ENCODE results near the gene OTOS.
A peak's percentile ranks its signal among the peaks of the same experiment; 100 is the strongest.

The OTOS gene

GRCh38 chr2:240153418-240153817 is 13.0 kb upstream of the OTOS start:
- no peak overlapping the region for H3K4me3 ChIP-seq (ENCODE audit: low read depth, low read length)
- DNase-seq (ENCODE audit: low read depth), result no peak

DNA sequence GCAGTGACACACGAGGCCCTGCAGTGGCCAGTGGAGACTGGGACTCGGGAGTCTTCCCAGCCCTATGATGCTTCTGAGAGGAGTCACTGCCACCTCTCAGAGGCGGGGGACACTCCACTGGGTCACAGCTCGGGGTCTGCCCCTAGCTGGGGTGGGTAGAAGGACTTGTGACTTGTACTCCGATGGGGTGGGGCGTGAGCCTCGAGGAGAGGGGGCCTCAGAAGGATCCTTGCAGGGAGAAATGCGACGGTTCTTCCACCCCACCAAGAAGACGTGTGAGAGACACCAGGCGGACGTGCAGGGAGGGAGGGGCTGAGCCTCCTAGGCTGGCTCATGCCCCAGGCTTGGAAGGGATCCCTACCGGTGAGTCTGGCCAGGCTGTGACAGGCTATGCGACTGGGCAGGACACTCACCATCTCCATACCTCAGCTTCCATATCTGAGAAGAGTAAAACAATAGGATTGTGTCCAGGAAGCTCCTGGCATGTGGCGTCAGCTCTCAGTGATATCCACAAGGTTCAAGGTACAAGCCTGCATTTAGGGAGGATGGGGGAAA is 11.1 kb upstream of the OTOS start:
- no peak for TF ChIP-seq CTCF (conservative IDR thresholded peaks at IDR 0.05; ENCODE audit: low read depth, low read length)
- no peak for DNase-seq (ENCODE audit: low read depth)
- no peak overlapping the region for H3K4me3 ChIP-seq (ENCODE audit: low read depth, low read length)

More at GRCh38 chr2:240153418-240153817, 13.0 kb upstream of the OTOS start:
- no peak for TF ChIP-seq CTCF (conservative IDR thresholded peaks at IDR 0.05; ENCODE audit: low read depth, low read length)

DNA sequence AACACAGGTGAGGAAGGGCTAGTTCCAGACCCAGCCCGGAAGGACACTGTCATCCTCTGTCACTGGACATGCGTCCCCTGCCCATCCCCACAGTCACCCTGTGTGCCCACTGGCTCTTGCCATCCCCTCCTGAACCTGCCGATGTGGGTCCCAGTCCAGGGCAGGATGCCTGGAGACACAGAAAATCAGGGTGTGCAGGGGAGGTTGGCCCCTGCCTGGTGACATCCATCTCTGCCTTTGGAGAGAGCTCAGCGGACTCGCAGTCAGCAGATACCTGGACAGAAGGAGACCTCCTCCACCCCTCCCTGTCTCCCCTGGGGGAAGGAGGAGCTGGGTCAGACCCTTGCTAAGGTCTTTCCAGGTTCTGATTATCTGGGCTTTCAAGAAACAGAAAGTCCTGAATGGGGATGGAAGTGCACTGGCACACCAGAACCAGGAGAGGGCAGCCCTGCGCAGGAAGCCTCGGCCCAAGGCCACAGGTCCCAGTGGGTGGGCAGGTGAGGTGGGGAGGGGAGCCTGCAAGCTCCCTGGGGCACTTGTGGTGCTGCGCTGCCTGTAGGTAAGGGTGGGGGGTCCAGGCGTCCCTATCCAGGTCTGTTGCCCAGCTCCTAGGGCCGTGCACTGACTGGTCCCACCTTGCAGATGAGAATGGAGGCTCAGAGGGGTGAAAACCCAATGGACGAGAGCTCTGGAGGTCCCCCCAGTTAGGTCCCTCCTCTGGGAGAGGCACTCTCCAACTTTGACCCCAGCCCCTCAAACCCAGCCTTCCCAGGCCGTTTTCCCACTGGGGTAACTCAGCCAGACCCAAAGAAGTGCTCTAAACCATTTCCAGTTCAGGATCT is 9.7 kb upstream of the OTOS start:
- no peak overlapping the region for H3K4me3 ChIP-seq (ENCODE audit: low read depth, low read length)
- peak; percentile 96 for TF ChIP-seq CTCF (conservative IDR thresholded peaks at IDR 0.05; ENCODE audit: low read depth, low read length)
- peak; percentile 57 for DNase-seq (ENCODE audit: low read depth)

DNA sequence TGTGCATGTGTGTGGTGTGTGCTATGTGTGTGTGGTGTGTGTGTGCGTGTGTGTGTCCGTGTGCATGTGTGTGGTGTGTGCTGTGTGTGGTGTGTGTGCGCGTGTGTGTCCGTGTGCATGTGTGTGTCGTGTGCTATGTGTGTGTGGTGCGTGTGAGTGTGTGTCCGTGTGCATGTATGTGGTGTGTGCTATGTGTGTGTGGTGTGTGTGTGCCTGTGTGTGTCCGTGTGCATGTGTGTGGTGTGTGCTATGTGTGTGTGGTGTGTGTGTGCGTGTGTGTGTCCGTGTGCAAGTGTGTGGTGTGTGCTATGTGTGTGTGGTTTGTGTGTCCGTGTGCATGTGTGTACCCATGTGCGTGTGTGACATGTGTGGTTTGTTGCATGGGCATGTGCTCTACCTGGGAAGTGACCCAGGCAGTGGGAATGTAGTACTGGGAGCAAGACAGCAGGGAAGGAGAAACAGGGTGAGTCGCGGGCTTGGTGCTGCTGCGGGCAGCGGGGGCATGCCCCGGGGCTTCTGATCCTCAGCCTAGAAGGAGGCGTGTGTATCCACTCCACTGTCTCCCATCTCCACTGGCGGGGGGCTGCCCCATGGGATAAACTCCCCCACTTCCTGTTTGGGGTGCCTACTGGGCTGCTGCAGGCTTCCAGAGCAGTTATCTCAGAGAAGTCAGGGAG is 7.6 kb upstream of the OTOS start:
- TF ChIP-seq CTCF (conservative IDR thresholded peaks at IDR 0.05; ENCODE audit: low read depth, low read length), result no peak
- H3K4me3 ChIP-seq (ENCODE audit: low read depth, low read length), result no peak overlapping the region

GRCh38 chr2:240147382-240147781 is 6.9 kb upstream of the OTOS start:
- H3K4me3 ChIP-seq (ENCODE audit: low read depth, low read length), result no peak overlapping the region
- no peak for TF ChIP-seq CTCF (conservative IDR thresholded peaks at IDR 0.05; ENCODE audit: low read depth, low read length)
- DNase-seq (ENCODE audit: low read depth), result no peak

More for the DNA sequence above, 7.6 kb upstream of the OTOS start:
- DNase-seq (ENCODE audit: low read depth), result no peak

DNA sequence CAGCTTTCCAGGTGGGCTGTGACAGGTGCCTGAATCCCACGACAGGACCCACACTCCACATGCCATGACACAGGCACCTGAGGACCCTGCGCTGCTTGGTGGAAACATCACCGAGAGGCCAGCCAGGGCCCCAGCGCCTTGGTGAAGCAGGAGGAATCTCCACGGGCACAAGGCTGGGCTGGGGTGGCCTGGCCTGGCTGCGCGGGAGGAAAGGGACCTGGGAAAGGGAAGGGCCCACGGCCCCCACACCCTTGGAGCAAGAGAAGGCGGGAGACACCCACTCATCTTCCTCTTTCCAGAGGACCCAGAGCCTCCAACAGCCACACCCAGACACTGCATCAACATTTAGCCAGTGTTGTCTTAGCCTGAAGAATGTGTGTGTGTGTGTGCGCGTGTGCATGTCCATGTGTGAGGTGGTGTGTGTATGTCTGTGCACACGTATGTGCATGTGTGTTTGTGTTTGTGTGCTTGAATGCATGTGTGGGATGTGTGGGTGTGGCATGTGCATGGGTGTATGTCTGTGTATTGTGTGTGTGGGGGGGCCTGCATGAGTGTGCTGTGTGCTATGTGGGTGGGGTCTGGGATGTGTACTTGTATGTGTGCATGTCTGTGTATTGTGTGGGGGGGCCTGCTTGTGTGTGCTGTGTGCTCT is 6.3 kb upstream of the OTOS start:
- TF ChIP-seq CTCF (conservative IDR thresholded peaks at IDR 0.05; ENCODE audit: low read depth, low read length), result no peak
- H3K4me3 ChIP-seq (ENCODE audit: low read depth, low read length), result no peak overlapping the region
- no peak for DNase-seq (ENCODE audit: low read depth)

Data from choroid plexus epithelial cell (primary cell).